SK-N-MC (cell line): Measurements from ENCODE around the gene IREB2.

Experiments
- EZH2 ChIP-seq: fragments of 200-600 bp; sonication (generic); IDR thresholded peaks from one replicate; pipeline ENCODE4 v1.6.1; 2017; ENCODE audit warnings: antibody characterized with exemption
- FOXP2 ChIP-seq: optimal IDR thresholded peaks from 2 replicates; pipeline ENCODE3; 2011; ENCODE audit warnings: mild to moderate bottlenecking, moderate library complexity; ENCODE audit not compliant: insufficient read depth; ENCODE audit errors: extremely low read length, control extremely low read depth
- POLR2AphosphoS5 ChIP-seq: IDR thresholded peaks from 2 replicates; pipeline ENCODE4 v1.6.1; 2012; ENCODE audit warnings: mild to moderate bottlenecking, low read depth, low read length, borderline replicate concordance

- TF ChIP-seq POLR2AphosphoS5, result no peak
- TF ChIP-seq EZH2, result no peak
- TF ChIP-seq FOXP2, result no peak
Observed at GRCh38 chr15:78455749-78456148, 17.7 kb downstream of the IREB2 start.
